ENCODE measurements around the gene SLC6A1. TPM values are rescaled to one million over a fixed set of nuclear protein-coding genes. Genes with fewer than 3 reads are reported as not detected.

The SLC6A1 gene
- total RNA-seq, 1 experiment from 2014 or later: not detected

DNA sequence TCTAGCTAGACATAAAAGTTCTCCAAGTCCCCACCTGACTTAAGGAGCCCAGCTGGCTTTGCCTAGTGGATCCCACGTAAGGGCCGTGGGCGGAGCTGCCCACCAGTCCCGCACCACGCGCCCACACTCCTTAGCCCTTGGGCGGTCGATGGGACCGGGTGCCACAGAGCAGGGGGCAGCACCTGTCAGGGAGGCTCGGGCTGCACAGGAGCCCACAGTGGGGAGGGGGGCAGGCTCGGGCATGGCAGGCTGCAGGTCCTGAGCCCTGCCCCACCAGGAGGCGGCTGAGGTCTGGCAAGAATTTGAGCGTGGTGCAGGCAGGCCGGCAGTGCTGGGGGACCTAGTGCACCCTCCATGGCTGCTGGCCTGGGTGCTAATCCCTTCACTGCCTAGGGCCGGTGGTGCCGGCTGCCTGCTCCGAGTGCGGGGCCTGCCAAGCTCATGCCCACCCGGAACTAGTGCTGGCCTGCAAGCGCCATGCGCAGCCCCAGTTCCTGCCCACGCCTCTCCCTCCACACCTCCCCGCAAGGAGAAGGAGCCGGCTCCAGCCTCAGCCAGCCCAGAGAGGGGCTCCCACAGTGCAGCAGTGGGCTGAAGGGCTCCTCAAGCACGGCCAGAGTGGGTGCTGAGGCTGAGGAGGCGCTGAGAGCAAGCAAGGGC lies 78.7 kb downstream of the SLC6A1 start:
- no peak overlapping the region for H3K4me3 Mint-ChIP-seq (ENCODE audit: unreplicated experiment)
- CTCF ChIA-PET: no interaction called here
- no TSS peak for BruUV-seq (replicated peaks)
- Histone ChIP-seq H3K36me3 (ENCODE audit: control insufficient read depth, insufficient read depth, low read length) (no peaks in the 10 kb centered on the region), H3K27me3 (replicated peaks; ENCODE audit: control insufficient read depth, insufficient read depth, low read length) (no peaks in the 10 kb centered on the region), H3K9me3 (0 out of 2 replicates have a peak, but pooled peaks cover 3% of the 10 kb centered on the region), H3K4me3 (ENCODE audit: low read depth, low read length) (no peak overlapping the region), H3K4me1 (no peaks in the 10 kb centered on the region)
- no peaks in the 10 kb centered on the region for H3K27me3 Mint-ChIP-seq (ENCODE audit: insufficient read depth, unreplicated experiment)
- TF ChIP-seq, protein P1, sequence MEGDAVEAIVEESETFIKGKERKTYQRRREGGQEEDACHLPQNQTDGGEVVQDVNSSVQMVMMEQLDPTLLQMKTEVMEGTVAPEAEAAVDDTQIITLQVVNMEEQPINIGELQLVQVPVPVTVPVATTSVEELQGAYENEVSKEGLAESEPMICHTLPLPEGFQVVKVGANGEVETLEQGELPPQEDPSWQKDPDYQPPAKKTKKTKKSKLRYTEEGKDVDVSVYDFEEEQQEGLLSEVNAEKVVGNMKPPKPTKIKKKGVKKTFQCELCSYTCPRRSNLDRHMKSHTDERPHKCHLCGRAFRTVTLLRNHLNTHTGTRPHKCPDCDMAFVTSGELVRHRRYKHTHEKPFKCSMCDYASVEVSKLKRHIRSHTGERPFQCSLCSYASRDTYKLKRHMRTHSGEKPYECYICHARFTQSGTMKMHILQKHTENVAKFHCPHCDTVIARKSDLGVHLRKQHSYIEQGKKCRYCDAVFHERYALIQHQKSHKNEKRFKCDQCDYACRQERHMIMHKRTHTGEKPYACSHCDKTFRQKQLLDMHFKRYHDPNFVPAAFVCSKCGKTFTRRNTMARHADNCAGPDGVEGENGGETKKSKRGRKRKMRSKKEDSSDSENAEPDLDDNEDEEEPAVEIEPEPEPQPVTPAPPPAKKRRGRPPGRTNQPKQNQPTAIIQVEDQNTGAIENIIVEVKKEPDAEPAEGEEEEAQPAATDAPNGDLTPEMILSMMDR (IDR thresholded peaks at IDR 0.05; ENCODE audit: insufficient read depth in 1 of 2, low read depth in 1 of 2, low read length in 1 of 2, severe bottlenecking in 1 of 2, unreplicated experiment in 1 of 2): no peak
- no peaks in the 10 kb centered on the region for H3K36me3 Mint-ChIP-seq (ENCODE audit: insufficient read depth, unreplicated experiment)
- H3K4me1 Mint-ChIP-seq (ENCODE audit: low read depth, unreplicated experiment): no peaks in the 10 kb centered on the region
- no peak overlapping the region for H3K27ac Mint-ChIP-seq (ENCODE audit: unreplicated experiment)
- peaks cover 8% of the 10 kb centered on the region for H3K9me3 Mint-ChIP-seq (ENCODE audit: unreplicated experiment)
- intact Hi-C loops (cut with micrococcal nuclease; ENCODE audit: unreplicated experiment): no loop called here
- DNase-seq: no peak
- POLR2A ChIA-PET: no interaction called here

DNA sequence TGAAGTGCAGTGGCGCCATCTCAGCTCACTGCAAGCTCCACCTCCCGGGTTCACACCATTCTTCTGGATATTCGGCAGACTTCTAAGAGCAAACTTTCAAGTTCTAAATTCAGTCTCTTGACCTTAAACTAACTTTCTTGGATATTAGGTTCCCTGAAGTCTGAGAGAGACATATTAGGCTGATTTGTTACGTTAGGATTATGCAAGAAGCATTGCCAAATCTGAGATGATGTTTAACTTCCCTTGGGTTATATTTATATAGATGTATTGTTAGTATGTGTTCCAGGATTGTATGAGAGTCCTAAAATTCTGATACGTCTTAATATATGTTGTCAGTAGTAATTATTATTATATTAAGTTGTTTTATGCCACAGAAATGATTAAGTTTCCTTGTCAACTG lies 80.1 kb downstream of the SLC6A1 start:
- H3K36me3 Mint-ChIP-seq (ENCODE audit: insufficient read depth, unreplicated experiment): no peaks in the 10 kb centered on the region
- Histone ChIP-seq H3K9me3 (0 out of 2 replicates have a peak, but pooled peaks cover 3% of the 10 kb centered on the region), H3K36me3 (ENCODE audit: control insufficient read depth, insufficient read depth, low read length) (no peaks in the 10 kb centered on the region), H3K4me3 (ENCODE audit: low read depth, low read length) (no peak overlapping the region), H3K27me3 (replicated peaks; ENCODE audit: control insufficient read depth, insufficient read depth, low read length) (no peaks in the 10 kb centered on the region), H3K4me1 (no peaks in the 10 kb centered on the region)
- H3K9me3 Mint-ChIP-seq (ENCODE audit: unreplicated experiment): peaks cover 8% of the 10 kb centered on the region
- no peak for DNase-seq
- ChIA-PET CTCF (no interaction called here), POLR2A (no interaction called here)
- H3K4me1 Mint-ChIP-seq (ENCODE audit: low read depth, unreplicated experiment): no peaks in the 10 kb centered on the region
- TF ChIP-seq, protein P1 (IDR thresholded peaks at IDR 0.05; ENCODE audit: insufficient read depth in 1 of 2, low read depth in 1 of 2, low read length in 1 of 2, severe bottlenecking in 1 of 2, unreplicated experiment in 1 of 2): no peak
- H3K4me3 Mint-ChIP-seq (ENCODE audit: unreplicated experiment): no peak overlapping the region
- no peaks in the 10 kb centered on the region for H3K27me3 Mint-ChIP-seq (ENCODE audit: insufficient read depth, unreplicated experiment)
- no TSS peak for BruUV-seq (replicated peaks)
- intact Hi-C loops (cut with micrococcal nuclease; ENCODE audit: unreplicated experiment): no loop called here
- no peak overlapping the region for H3K27ac Mint-ChIP-seq (ENCODE audit: unreplicated experiment)

DNA sequence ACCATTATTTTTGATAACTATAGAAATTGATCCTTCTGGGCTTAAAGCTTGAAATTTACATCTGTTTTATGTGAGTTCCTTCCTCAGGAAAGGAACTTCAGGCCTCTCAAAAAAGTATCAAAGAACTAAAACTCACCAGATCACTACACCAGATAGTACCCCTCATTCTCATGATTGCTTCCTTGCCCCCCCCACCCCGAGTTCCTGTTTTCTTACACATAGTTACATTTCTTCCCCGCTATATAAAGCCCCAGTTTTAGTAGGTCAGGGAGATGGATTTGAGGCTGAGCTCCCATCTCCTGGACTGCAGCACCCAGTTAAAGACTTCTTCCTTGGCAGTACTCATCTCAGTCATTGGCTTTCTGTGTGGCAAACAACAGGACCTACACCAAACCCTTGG lies 81.5 kb downstream of the SLC6A1 start:
- H3K27me3 Mint-ChIP-seq (ENCODE audit: insufficient read depth, unreplicated experiment): no peaks in the 10 kb centered on the region
- intact Hi-C loops (cut with micrococcal nuclease; ENCODE audit: unreplicated experiment): no loop called here

More for the DNA sequence above, 81.5 kb downstream of the SLC6A1 start:
- peaks cover 8% of the 10 kb centered on the region for H3K9me3 Mint-ChIP-seq (ENCODE audit: unreplicated experiment)
- H3K36me3 Mint-ChIP-seq (ENCODE audit: insufficient read depth, unreplicated experiment): no peaks in the 10 kb centered on the region
- no peak overlapping the region for H3K27ac Mint-ChIP-seq (ENCODE audit: unreplicated experiment)
- Histone ChIP-seq H3K36me3 (ENCODE audit: control insufficient read depth, insufficient read depth, low read length) (no peaks in the 10 kb centered on the region), H3K4me3 (ENCODE audit: low read depth, low read length) (no peak overlapping the region), H3K4me1 (no peaks in the 10 kb centered on the region), H3K27me3 (replicated peaks; ENCODE audit: control insufficient read depth, insufficient read depth, low read length) (no peaks in the 10 kb centered on the region), H3K9me3 (0 out of 2 replicates have a peak, but pooled peaks cover 3% of the 10 kb centered on the region)
- TF ChIP-seq, protein P1 (IDR thresholded peaks at IDR 0.05; ENCODE audit: insufficient read depth in 1 of 2, low read depth in 1 of 2, low read length in 1 of 2, severe bottlenecking in 1 of 2, unreplicated experiment in 1 of 2): no peak
- BruUV-seq (replicated peaks): no TSS peak
- POLR2A ChIA-PET: no interaction called here
- no peak overlapping the region for H3K4me3 Mint-ChIP-seq (ENCODE audit: unreplicated experiment)
- CTCF ChIA-PET: interaction anchor here (0.6 kb wide), 1 partner anchor 727 kb away, joined by 3 read pairs; no protein-coding TSS in a partner anchor
- no peaks in the 10 kb centered on the region for H3K4me1 Mint-ChIP-seq (ENCODE audit: low read depth, unreplicated experiment)
- no peak for DNase-seq
